ENCODE results near the gene SSMEM1.

The SSMEM1 gene

GRCh38 chr7:130254555-130254954, 46.9 kb downstream of the SSMEM1 start:
- DNase-seq (ENCODE audit: low read depth): no peak
- no peak overlapping the region for H3K4me3 ChIP-seq (ENCODE audit: low read depth, low read length)
- TF ChIP-seq CTCF (conservative IDR thresholded peaks at IDR 0.05; ENCODE audit: low read depth, low read length): no peak

- H3K4me3 ChIP-seq (ENCODE audit: low read depth, low read length): no peak overlapping the region
- no peak for TF ChIP-seq CTCF (conservative IDR thresholded peaks at IDR 0.05; ENCODE audit: low read depth, low read length)
- no peak for DNase-seq (ENCODE audit: low read depth)
These were observed 49.0 kb downstream of the SSMEM1 start for GRCh38 chr7:130256704-130257103.

- no peak for TF ChIP-seq CTCF (conservative IDR thresholded peaks at IDR 0.05; ENCODE audit: low read depth, low read length)
- DNase-seq (ENCODE audit: low read depth): no peak
- H3K4me3 ChIP-seq (ENCODE audit: low read depth, low read length): no peak overlapping the region
These were observed 50.9 kb downstream of the SSMEM1 start for GRCh38 chr7:130258494-130259078.

- TF ChIP-seq CTCF (conservative IDR thresholded peaks at IDR 0.05; ENCODE audit: low read depth, low read length): no peak
These were observed 54.8 kb downstream of the SSMEM1 start for GRCh38 chr7:130262448-130262847.

GRCh38 chr7:130263130-130263529, 55.5 kb downstream of the SSMEM1 start:
- H3K4me3 ChIP-seq (ENCODE audit: low read depth, low read length): no peak overlapping the region
- no peak for TF ChIP-seq CTCF (conservative IDR thresholded peaks at IDR 0.05; ENCODE audit: low read depth, low read length)
- DNase-seq (ENCODE audit: low read depth): no peak

More at GRCh38 chr7:130262448-130262847, 54.8 kb downstream of the SSMEM1 start:
- no peak for DNase-seq (ENCODE audit: low read depth)
- no peak overlapping the region for H3K4me3 ChIP-seq (ENCODE audit: low read depth, low read length)

All from choroid plexus epithelial cell (primary cell).